ENCODE measurements around the gene CLEC2L. TPM values are rescaled to one million over a fixed set of nuclear protein-coding genes. Genes with fewer than 3 reads are reported as not detected.

CLEC2L gene
- total RNA-seq, 1 experiment from 2014 or later: not detected

GRCh38 chr7:139505563-139505962 is 17.9 kb upstream of the CLEC2L start:
- no peak overlapping the region for H3K4me3 ChIP-seq
- DNase-seq: no peak
- H3K36me3 ChIP-seq: no peaks in the 10 kb centered on the region
- no peaks in the 10 kb centered on the region for H3K27me3 ChIP-seq
- H3K9me3 ChIP-seq: no peaks in the 10 kb centered on the region

- H3K4me3 ChIP-seq: no peak overlapping the region
- no peak for DNase-seq
Measured at GRCh38 chr7:139509535-139509934, 13.9 kb upstream of the CLEC2L start.

GRCh38 chr7:139511315-139511714 is 12.2 kb upstream of the CLEC2L start:
- H3K4me3 ChIP-seq: no peak overlapping the region
- no peaks in the 10 kb centered on the region for H3K27me3 ChIP-seq
- DNase-seq: no peak
- no peaks in the 10 kb centered on the region for H3K36me3 ChIP-seq
- no peaks in the 10 kb centered on the region for H3K9me3 ChIP-seq

More at GRCh38 chr7:139509535-139509934, 13.9 kb upstream of the CLEC2L start:
- Histone ChIP-seq H3K27me3 (no peaks in the 10 kb centered on the region), H3K36me3 (no peaks in the 10 kb centered on the region), H3K9me3 (no peaks in the 10 kb centered on the region)

DNA sequence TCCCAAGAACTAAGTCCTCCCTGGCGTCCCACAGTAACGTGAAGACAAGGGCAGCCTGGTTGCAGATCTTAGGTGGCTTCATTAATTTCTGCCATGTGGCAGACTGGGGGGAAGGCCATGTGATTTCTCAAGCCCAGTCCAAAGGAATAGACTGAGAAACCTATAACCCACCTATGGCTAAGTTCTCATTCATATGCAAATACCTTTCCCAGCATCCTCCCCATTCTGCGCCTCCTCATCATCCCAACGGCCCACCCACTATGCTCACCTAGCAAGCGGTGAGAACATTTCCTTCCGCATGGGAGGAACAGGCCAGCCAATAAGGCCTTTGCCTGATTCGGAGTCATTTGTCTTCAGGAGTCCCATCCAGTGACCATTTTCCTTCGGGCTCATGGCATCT is 8.2 kb upstream of the CLEC2L start:
- Histone ChIP-seq H3K9me3 (no peaks in the 10 kb centered on the region), H3K4me3 (no peak overlapping the region), H3K36me3 (no peaks in the 10 kb centered on the region), H3K27me3 (no peaks in the 10 kb centered on the region)
- no peak for DNase-seq

GRCh38 chr7:139521439-139521838 is 2.0 kb upstream of the CLEC2L start:
- no peak for DNase-seq
- H3K36me3 ChIP-seq: no peaks in the 10 kb centered on the region
- no peak overlapping the region for H3K4me3 ChIP-seq
- no peaks in the 10 kb centered on the region for H3K9me3 ChIP-seq
- H3K27me3 ChIP-seq: no peaks in the 10 kb centered on the region

DNA sequence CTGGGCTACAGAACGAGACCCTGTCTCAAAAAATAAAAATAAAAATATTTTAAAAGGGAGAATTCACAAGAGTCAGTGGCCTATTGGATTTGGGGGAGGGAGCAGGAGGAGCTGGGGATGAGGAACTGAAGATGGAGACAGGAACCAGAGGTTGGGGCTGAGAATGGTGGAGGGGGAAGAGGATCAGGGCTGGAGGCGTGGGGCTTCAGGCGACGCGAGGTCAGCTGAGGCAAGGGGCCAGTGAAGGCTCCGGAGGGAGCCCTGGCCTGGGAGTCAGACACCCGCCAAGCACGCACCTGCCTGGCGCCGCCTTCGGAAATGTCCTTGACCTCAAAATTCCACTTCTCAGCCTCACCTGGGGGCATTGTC is 671 bp upstream of the CLEC2L start:
- H3K27me3 ChIP-seq: no peaks in the 10 kb centered on the region

GRCh38 chr7:139523968-139524815 is 707 bp downstream of the CLEC2L start:
- no peak overlapping the region for H3K4me3 ChIP-seq
- no peaks in the 10 kb centered on the region for H3K36me3 ChIP-seq
- no peaks in the 10 kb centered on the region for H3K27me3 ChIP-seq
- H3K9me3 ChIP-seq: no peaks in the 10 kb centered on the region
- no peak for DNase-seq

More for the DNA sequence above, 671 bp upstream of the CLEC2L start:
- Histone ChIP-seq H3K36me3 (no peaks in the 10 kb centered on the region), H3K9me3 (no peaks in the 10 kb centered on the region), H3K4me3 (no peak overlapping the region)
- no peak for DNase-seq

GRCh38 chr7:139525239-139525638 is 1.8 kb downstream of the CLEC2L start:
- no peak for DNase-seq
- Histone ChIP-seq H3K9me3 (no peaks in the 10 kb centered on the region), H3K36me3 (no peaks in the 10 kb centered on the region), H3K4me3 (no peak overlapping the region), H3K27me3 (no peaks in the 10 kb centered on the region)

DNA sequence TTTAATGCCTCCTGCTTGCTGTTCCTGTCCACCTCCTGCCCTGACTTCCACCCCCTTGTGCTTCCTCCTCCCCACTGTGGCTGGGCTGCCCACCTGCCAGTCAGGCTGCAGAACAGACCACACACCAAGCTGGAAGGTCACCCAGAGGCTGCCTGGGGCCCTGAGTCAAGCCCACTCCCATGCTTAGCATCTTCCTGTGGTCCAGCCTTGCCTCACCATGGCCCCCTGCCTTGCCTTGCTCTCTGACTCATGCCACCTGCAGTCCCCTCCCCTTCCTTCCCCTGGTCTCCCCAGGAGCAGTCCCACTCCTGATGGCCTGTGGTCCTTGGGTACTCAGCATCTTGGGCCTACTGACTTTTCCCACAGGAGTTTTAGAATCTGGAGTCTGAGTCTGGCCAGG is 2.3 kb downstream of the CLEC2L start:
- Histone ChIP-seq H3K27me3 (no peaks in the 10 kb centered on the region), H3K36me3 (no peaks in the 10 kb centered on the region), H3K4me3 (no peak overlapping the region), H3K9me3 (no peaks in the 10 kb centered on the region)
- no peak for DNase-seq

DNA sequence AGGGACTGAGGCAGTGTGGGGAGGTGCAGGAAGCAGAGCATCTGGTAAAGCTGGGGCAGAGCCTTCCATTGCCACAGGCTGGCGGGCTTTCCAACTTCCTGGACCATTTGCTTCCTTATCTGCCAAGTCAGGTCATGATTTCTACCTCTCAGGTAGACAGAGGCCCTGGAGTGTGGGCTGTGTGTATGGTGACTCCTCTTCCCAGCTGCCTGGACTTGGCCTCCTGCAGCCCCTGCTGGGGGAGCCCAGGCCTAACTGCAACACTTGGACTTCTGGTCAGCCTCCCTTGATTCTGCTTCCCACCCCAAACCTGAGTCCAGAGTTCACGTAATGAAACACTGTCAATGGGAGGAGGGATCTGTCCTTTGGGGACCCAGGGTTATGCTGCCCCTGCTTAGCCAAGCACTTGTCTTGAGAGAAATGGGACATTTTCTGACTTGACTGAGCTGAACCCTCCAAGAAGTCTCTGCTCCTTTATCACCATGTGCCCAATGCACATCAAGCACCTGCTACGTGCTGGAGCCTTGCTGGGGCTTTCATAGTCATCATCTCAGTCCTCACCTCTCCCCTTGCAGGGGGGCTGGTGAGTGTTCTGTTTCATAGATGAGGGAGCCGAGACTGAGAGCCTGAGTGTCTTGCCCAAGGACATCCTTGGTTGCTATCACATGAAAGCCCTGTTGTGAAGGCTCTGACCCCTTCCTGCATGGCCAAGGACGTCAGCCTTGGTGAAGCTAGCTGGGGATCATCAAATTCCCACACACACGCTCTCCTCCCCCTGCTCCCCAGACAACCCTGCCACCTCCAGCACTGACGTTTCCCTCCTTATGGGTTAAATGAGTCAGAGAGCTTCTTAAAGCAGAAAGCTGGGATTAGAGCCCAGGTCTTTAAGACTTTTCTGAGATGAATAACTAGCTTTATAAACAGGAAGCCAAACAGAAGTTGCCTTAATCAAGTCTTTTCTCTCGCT is 3.4 kb downstream of the CLEC2L start:
- H3K9me3 ChIP-seq: no peaks in the 10 kb centered on the region
- DNase-seq: peak; percentile 64
- no peak overlapping the region for H3K4me3 ChIP-seq
- no peaks in the 10 kb centered on the region for H3K27me3 ChIP-seq
- no peaks in the 10 kb centered on the region for H3K36me3 ChIP-seq

DNA sequence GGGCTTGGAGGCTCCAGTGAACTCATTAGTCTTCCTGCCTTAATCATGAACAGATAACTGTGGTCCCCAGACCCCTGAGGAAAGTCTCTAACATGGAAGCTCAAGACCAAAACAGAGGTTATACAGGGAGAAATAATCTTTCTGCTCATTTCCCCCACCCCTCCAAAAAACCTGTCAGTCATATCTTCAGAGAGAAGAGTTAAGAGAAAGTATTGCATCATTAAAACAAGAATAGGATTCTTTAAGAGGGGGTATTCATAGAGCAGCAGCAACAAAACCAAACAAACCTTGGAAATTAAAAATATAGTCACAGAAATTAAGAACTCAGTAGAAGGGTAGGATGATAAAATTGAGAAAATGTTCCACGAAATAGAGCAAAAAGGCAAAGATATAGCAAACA is 7.6 kb downstream of the CLEC2L start:
- no peaks in the 10 kb centered on the region for H3K9me3 ChIP-seq
- H3K4me3 ChIP-seq: no peak overlapping the region
- DNase-seq: no peak
- no peaks in the 10 kb centered on the region for H3K27me3 ChIP-seq
- no peaks in the 10 kb centered on the region for H3K36me3 ChIP-seq

GRCh38 chr7:139532636-139533155 is 9.2 kb downstream of the CLEC2L start:
- H3K9me3 ChIP-seq: no peaks in the 10 kb centered on the region
- no peaks in the 10 kb centered on the region for H3K36me3 ChIP-seq
- no peak for DNase-seq

GRCh38 chr7:139534096-139534495 is 10.6 kb downstream of the CLEC2L start:
- Histone ChIP-seq H3K4me3 (no peak overlapping the region), H3K9me3 (no peaks in the 10 kb centered on the region), H3K27me3 (no peaks in the 10 kb centered on the region), H3K36me3 (no peaks in the 10 kb centered on the region)
- DNase-seq: no peak

More at GRCh38 chr7:139532636-139533155, 9.2 kb downstream of the CLEC2L start:
- no peak overlapping the region for H3K4me3 ChIP-seq
- no peaks in the 10 kb centered on the region for H3K27me3 ChIP-seq

- Histone ChIP-seq H3K36me3 (no peaks in the 10 kb centered on the region), H3K9me3 (no peaks in the 10 kb centered on the region), H3K4me3 (no peak overlapping the region), H3K27me3 (no peaks in the 10 kb centered on the region)
- no peak for DNase-seq
Measured at GRCh38 chr7:139534966-139535651, 11.6 kb downstream of the CLEC2L start.

DNA sequence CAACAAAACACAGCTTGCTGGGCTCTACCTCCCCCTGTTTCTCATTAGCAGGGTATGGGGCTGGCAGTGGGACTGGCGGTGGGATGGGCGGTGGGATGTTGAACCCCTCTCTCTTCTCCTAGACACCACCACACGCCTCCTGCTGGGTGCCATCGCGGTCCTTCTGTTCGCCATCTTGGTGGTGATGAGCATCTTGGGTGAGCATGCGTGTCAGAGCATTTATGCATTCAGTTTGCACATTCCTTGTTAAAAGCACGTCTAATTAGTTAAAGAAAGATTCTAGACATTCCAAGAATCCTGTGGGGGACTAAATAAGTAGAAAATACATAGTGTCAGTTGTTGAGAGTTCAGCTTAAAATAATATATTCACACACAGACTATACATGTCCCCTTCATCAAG is 12.7 kb downstream of the CLEC2L start:
- Histone ChIP-seq H3K27me3 (no peaks in the 10 kb centered on the region), H3K4me3 (no peak overlapping the region), H3K36me3 (no peaks in the 10 kb centered on the region), H3K9me3 (no peaks in the 10 kb centered on the region)
- no peak for DNase-seq

- Histone ChIP-seq H3K9me3 (no peaks in the 10 kb centered on the region), H3K36me3 (no peaks in the 10 kb centered on the region), H3K4me3 (no peak overlapping the region), H3K27me3 (no peaks in the 10 kb centered on the region)
- no peak for DNase-seq
Measured at GRCh38 chr7:139538881-139539635, 15.6 kb downstream of the CLEC2L start.
